ENCODE data around the gene ALG14.

GRCh38 chr1:95067062-95067461 is 5.7 kb downstream of the ALG14 start:
- no peak for TF ChIP-seq CTCF (IDR thresholded peaks at IDR 0.05; ENCODE audit: borderline replicate concordance, extremely low read depth, low read length, poor library complexity, severe bottlenecking)
- TF ChIP-seq EZH2 (IDR thresholded peaks at IDR 0.05; ENCODE audit: borderline replicate concordance, low read depth, low read length, severe bottlenecking), result no peak

Data from DND-41 (cell line).